ENCODE results near the gene MRPL33. TPM values are rescaled to one million over a fixed set of nuclear protein-coding genes. Genes with fewer than 3 reads are reported as not detected.

The MRPL33 gene
- total RNA-seq, 1 experiment from 2014 or later: 192 TPM

DNA sequence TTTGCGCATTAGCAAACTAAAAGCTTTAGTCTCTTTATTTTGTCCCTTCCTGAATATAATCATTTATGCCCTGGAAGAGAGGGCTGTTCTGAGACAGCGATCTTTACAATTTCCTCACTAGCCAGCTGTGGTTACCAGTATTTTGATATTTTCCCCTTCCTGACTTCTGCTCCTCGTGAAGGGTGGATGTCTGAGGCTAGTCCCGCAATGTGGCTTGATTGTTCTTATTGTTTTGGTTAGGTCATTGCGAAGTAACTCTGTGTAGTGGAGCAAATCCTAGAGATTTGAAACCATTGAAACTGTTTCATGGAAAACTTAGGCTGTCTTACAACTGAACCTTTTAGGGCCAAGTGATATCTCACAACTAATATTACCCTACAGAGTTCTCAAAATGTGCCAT is 2.4 kb downstream of the MRPL33 start:
- DNase-seq (ENCODE audit: low read depth): no peak

DNA sequence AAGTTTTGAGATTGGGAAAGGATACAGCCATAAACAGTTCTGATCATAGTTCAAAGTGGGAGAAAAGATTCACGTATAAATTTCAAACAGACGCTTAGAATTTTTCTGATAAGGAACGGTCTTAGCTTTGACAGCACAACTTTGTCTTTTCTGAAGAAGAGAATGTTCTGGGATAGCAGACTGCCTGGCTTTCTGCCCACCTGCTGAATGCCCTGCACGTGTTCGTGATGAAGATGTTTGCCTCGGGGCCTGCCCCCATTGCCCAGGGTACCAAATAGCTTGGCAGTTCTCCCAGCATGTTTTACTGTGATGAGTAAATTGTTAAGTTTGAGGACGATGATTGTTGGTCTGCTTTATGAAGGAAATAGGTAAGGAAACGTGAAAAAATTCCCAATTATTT is 4.6 kb downstream of the MRPL33 start:
- no peak for DNase-seq (ENCODE audit: low read depth)

DNA sequence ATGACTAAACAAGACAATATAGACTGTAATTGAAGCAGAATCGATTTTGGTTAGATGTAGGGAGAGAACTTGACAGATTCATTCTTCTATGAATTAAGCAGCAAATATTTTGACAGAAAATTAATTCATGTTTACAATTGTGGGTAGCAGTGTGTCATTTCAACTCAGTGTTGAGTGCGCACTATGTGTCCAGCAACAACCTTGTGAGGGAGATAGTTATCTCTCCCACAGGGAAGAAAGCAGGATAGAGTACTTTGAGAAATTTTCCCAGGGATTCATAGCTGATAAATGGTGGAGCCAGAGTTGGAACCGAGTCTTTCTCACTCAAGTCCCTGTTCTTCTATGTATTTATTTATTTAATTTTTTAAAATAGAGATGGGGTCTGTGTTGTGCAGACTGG is 5.2 kb downstream of the MRPL33 start:
- DNase-seq (ENCODE audit: low read depth): no peak

DNA sequence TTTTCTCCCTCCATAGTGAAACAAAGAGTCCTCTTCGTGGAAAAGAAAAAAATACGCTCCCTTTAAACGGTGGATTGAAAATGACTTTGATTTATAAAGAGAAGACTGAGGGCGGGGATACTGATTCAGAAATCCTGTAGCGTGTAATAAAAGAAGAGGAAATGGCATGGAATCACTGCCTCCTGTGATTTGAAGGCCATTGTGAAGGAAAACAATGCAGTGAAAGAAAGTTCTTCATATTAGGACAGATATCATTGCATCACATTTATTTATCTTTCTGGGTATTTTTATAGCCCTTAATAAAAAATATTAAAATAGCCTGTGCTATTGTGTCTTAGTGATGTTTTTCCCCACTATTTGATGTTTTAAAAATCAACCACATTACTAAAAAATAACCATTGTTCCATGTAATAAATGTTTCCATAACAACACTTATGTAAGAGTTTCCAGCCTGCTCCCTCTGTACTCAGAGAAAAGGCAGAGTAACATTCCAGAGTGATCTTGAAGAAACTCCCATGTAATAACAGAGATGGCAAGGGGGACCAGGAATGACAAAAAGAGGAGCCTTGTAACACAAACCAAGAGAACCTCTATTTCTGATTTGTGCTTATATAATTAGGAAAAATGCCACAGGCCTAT is 8.0 kb downstream of the MRPL33 start:
- no peak for DNase-seq (ENCODE audit: low read depth)

DNA sequence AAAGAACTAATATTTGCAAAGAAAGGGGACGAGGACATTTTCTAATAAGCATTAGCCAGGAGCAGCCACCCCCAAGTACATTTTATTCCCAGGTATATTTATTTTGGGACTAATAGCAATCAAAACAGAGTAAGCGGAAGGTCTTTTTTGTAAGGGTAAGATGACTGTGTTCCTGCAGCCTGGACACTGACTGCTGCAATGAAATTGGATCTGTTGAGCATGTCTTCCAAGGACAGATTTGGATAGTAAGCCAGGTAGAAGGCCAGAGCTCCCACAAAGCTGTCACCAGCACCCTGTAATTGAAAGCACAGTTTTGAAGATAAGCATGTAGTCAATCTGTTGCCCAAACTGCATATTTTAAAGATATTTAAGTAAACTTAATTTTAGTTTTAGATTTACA is 10.0 kb downstream of the MRPL33 start:
- no peak for DNase-seq (ENCODE audit: low read depth)

DNA sequence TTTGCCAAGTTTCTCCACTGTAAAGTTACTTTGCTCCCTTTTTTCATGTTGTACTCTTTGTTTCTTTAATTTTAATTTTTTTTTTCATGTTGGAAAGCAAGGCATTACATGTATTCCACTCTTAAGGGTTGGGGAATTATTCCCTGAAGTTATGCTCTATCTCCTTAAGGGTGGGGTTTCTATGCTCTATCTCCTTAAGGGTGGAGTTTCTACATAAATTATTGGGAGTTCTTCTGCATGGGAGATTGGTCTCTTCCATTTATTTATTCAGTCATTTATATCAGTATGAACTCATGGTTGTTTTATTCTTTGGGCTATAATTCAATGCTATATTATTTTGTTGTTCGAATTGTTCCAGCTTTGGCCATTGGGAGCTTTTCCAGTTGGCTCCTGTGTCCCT is 11.2 kb downstream of the MRPL33 start:
- DNase-seq (ENCODE audit: low read depth): no peak

DNA sequence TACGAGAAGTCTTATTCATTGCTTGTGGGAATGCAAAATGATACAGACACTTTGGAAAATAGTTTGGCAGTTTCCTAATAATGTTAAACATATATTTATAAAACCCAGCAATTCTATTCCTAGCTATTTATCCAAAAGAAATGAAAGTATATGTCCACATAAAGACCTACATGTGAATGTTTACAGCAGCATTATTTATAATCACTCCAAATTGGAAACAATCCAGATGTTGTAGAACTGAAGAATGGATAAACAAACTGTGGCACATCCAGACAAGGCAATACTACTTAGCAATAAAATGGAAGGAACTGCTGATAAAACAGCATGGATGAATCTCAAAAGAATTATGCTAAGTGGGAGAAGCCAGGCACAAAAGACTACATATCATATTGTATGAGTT is 19.3 kb downstream of the MRPL33 start:
- DNase-seq (ENCODE audit: low read depth): no peak

DNA sequence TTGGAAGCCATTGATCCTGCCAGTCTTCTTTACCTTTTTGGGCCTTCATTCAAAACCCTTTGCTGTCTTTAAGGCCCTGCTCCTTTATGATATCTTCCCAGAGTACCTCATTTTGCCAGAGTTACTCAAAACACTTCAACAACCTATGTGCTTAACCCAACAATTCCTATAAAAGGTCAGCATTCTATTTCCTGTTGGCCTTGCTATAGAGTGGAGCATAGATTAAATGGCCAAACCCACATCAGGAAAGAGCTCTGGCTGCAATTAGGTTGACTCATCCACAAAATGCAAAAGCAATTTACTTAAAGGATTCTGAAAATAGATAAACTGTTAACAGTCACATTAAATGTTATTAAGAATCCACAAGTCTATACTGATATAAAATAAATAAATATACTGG is 21.2 kb downstream of the MRPL33 start:
- DNase-seq (ENCODE audit: low read depth): peak; percentile 64

DNA sequence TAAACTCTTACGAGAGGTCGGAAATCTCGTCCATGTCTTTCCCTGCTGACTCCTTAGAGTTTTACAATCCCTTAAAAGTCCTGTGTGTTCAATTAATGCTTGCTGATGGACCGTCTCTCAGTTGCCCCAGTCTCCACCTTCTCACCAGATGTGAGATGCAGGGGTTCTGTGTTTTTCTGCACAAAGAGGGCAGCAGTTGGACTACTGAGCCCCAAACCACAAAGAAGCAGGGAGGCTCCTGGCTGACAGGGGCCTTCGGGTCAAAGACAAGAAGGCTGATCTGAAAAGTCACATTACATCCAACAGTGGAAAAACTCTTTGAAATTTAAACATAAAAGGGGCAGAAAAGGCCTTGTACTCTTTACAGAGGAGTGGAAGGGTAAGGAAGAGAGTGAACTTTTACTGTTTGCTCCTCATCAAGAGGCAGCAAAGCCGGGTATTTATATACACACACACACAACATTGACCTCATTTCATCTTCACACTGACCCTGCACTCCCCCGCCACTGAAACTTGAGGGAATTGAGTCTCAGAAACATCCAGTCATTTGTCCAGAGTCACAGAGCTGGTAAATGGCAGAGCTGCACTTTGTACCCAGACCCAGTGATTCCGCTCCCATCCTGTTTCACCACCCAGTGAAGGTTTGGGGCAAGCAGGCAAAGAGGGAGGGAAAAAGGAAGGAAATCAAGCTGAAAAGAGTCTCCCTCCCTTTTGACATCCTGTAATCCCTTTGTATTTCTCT is 23.7 kb downstream of the MRPL33 start:
- DNase-seq (ENCODE audit: low read depth): no peak

DNA sequence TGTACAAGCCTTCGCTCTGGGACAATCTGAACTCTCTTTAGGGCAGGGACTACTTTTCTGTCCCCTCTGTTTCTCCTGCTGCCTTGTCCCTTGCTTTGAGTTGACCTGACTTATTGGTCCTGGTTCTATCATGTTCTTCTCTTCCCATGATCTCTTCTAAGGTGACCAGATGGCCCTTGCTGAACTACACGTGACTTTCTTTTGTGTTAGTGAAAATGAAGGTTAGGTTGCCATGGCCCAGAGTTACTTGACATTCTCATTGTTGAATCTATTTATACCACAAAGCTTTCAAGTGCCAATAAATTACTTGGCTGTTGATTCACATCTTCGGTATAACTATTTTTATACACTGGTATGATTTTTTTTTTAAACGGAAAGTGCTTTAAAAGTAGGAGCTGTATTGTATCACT is 24.4 kb downstream of the MRPL33 start:
- DNase-seq (ENCODE audit: low read depth): no peak

DNA sequence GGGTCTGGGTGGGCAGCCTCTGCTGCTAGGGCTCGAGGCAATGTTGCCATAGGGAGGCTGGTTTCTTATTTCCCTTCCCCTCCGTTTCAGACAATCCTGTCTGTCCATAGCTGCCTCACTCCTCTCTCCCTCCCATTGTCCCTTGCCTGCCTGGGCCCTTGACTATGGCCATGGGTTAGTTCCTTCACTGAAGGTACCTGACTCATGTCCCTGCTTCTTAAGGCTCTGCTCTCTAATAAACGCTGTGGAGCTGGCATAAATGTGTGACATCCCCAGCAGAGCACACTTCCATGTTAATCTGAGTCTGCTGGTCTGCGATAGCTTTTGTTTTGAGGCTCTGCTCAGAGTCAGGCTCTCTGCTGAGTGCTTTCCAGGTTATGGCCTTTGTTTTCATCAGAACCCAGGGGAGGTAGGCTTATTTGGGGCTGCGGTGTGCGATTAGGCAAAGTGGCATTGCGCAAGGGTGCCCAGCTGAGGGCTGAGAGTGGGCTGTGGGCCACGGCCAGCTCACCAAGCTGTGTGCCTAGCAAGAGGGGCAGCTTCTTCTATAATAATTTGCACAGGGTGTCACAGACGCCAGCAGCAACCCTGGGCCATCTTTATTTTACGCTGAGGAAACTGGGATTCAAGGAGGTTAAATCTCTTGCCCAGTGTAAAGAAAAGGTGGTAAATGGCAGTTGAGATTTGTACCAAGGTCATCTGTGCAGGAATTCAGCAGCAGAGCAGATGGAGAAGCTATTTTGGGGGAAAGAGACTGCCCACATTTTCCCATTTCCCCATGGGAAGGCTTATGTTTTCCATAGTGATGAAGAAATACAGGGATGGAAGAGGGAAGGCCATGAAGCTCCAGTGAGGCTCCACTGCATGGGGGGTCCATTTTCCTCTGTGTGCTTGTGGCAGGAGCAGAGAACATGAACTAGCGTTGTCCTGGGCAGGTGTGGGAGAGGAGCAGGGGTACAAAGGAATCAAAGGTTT is 25.6 kb downstream of the MRPL33 start:
- no peak for DNase-seq (ENCODE audit: low read depth)

DNA sequence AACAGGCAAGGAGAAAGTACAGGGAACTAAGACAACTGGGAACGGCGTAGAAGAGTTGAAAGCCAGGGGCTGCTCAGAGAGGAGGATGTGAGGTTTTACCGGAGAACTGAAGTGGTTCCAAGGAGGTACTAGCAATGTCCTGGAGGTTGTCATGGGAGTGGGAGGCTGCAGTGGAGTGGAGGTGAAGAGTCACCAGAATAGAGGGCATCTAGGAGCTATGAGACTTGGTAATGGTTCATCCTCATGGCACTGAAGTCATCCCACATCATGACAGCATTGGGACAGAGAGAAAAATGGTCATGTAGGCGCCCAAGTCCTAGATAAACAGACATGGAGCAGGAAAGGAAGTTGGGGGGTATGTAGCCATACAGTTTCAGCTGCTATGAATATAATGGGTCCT is 26.3 kb downstream of the MRPL33 start:
- DNase-seq (ENCODE audit: low read depth): no peak

DNA sequence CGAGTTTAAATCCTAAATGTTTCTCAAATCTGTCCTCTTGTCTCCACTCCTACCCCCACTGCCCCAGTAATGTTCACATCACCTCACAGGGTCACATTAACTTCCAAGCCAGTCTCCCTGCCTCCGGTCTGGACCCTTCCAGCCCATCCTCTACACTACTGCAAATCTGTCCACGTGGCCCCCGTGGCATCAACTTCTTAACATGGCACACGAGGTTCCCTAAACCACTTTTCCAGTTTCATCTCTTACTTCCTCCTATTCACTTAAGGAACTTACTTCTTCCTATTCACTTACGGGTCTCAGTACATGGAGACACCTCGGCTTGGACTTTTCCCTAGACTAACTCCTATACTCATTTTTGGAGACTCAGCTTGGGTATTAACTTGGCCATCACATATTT is 27.0 kb downstream of the MRPL33 start:
- no peak for DNase-seq (ENCODE audit: low read depth)

DNA sequence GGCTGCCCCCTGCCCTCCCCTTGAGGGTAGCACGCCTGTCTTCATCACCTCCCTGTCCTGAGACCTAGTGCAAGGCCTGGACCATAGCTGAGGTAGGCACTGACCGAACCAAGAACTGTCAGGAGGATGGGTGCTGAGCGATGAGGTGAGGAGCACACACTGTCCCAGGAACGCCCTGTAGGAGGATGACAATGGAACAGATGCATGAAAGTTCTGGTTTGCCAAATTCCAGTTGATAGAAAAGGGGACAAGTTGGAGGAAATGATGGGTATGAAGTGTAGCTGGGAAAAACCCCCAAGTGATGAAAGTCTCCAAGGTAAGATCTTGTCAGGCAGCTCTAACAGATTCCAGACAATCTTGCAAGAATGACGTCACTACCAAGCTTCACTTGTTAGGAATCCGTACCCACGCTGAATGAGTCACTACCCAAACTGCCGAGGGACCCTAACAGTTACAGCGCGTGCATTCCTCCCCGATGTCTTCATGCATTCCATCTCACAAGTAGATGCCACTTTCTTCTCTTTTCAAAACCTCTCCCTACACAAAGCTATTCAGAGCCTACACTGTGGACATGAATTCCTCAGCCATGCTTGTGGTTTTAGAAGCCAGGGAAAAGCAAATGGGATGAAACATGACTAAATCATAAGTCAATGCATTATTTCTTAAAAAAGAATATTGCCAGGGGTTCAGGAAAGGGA is 27.6 kb downstream of the MRPL33 start:
- peak; percentile 100 for DNase-seq (ENCODE audit: low read depth)

DNA sequence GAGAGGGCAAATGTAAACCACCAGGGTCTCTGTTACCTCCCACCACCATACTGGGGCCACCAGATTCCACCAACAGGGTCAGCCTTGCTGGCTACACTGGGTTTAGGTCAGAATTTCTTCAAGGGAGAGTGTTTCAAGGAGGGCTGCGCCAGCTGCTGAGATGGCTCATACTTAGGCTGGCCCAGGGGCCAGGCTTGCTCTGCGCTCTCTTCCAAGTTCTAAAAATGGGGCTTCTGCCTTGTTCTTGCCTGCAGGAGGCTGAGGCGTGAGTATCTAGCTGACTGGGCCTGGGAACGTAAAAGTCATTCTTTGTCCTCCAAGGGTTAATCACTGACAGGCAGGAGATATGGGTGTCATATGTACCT is 28.1 kb downstream of the MRPL33 start:
- no peak for DNase-seq (ENCODE audit: low read depth)

DNA sequence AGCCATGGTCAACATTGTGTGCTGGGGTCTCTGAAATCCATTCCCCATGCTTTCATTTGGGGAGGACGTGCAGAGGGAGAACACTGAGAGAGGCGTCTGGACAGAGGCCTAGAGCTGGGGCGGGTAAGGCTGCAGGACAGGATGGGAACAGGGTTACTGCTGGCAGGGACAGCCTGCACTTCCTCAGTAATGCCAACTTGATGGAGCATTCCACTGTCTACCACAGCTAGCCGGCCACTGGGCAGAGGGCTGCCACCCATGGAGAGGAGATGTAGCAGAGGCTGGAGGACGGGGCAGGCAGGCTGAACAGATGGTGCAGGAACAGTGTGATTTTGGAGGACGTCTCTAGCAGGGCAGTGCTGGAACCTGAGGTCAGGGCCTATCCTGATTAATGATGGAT is 29.3 kb downstream of the MRPL33 start:
- no peak for DNase-seq (ENCODE audit: low read depth)

DNA sequence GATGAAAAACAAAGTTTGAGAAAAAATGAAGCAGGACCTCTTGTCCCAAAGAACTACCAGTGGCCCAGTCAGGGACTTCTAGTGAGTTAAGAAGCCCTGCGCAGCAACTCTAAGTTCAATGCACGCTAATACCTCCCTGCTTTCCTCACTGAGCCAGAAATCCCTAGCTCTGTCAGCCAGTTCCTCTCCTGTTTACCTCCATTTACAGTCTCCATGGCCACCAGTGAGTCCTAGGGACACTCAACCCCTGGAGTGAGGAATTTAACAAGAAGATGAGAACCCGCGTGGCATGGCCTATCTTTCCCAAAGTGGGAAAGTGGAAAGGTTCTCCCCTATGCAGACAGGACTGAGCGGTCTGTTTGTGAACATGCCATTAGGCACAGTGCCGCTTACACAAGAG is 31.0 kb downstream of the MRPL33 start:
- DNase-seq (ENCODE audit: low read depth): no peak

DNA sequence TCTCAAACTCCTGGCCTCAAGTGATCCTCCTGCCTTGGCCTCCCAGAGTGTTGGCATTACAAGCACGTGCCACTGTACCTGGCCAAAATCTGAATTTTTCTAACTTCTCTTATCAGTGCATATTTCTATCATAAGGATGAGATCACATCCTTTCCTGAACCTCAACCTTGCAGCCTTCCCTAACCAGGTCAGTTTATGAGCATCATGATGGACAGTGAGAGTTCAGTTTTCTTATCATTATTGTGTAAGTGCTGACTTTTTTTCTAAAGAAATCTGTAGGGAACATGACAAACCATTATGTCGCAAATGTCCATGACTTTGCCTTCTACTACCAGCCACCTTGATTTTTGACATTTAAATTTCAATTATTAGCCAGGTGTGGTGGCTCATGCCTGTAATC is 31.5 kb downstream of the MRPL33 start:
- no peak for DNase-seq (ENCODE audit: low read depth)

DNA sequence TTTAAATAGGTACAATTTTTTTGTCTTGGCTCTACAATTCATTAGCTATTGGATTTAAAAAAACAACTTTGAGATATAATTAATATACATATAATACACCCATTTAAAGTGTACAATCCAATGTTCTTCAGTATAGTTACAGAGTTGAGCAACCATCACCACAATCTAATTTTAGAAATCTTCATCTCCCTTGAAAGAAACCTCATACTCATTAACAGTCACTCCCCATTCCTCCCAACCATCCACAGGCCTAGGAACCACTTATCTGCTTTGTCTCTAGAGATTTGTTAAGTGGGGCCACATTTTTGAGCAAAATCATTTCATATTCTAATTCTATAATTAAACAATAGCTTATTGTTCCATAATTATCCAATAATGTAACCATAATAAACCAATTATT is 32.6 kb downstream of the MRPL33 start:
- DNase-seq (ENCODE audit: low read depth): no peak

DNA sequence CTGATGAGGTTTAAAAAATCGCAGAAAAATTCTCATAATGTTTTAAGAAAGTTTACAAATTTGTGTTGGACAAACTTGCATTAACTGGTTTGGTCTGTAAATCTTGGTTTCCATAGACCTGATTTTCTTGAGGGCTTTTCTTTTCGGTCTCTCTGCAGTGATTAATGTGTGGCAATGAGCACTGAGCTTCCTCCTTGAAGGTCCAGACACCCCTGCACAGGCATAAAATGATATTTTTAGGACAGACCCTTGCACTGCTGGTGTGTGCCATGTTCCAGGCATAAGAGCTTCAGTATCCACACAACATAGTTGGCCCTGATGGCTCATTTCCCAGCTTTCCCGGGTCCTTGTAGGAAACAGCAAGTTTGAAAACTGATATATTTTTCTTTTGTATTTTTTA is 33.7 kb downstream of the MRPL33 start:
- no peak for DNase-seq (ENCODE audit: low read depth)

DNA sequence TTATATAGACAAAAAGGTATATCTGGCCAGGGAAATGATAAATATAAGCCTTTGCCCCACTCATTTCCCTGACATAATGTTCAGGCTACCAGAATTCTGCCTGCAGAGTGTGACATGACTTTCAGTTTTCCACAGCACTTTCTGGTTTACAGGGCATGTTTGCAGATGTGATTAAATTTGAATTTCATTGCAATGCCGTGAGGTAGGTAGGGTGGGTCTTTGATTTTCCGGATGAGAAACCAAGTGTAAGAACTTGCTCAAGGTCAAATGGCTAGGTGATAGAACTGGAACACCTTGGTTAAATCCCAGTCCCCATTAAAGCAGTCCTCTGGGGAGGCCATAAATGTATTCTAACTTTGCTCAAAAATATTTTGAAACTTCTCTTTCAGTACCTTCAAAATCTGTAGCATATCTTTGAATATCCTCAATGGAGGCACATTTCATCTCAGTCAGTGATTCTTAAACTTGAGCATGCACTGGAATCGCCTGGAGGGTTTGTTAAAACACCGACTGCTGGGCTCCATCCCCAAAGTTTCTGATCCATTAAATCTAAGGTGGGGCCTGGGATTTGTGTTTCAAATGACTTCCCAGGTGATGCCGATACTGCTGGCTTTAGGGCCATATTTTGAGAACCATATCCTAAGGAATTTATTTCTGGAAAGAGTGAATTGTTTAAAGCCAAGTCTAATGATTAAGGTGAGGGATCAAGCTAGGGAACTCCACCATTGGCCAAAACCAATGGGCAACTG is 35.0 kb downstream of the MRPL33 start:
- DNase-seq (ENCODE audit: low read depth): no peak
